Right lobe of liver (tissue), 6 donors: ENCODE measurements around the gene OR51A2. TPM values are rescaled to one million over a fixed set of nuclear protein-coding genes. Genes with fewer than 3 reads are reported as not detected.
A peak's percentile ranks its signal among the peaks of the same experiment; 100 is the strongest.
"Not testable (repeated sequence)": the region's sequence is repeated elsewhere in the genome, so short reads cannot be mapped to it uniquely, and the experiment has no call there.

Source experiments
- ATAC-seq, 4 donors: fragments of 200-7000 bp; cut with Tn5 transposase; one replicate each; pipeline ENCODE4 v1.9.1; 2020; ENCODE audit warnings: mild to moderate bottlenecking in 4 of 4, moderate library complexity in 4 of 4
- DNase-seq, 3 donors: peaks; one replicate each; pipeline ENCODE4 v3.0.0-alpha.2; 2020
- H3K27ac ChIP-seq, 3 donors: fragments of 200-600 bp; one replicate each; pipeline ENCODE4 v1.8.0; 2022
- H3K27me3 ChIP-seq, 2 donors: fragments of 200-600 bp; one replicate each; pipeline ENCODE4 v1.8.0; 2022
- H3K36me3 ChIP-seq, 4 donors: fragments of 200-600 bp; sonication (generic) in 1 of 4; one replicate each; pipeline versions ENCODE4 v1.5.1 to v1.8.0; 2017 to 2022; ENCODE audit warnings: control low read depth in 1 of 4
- H3K4me1 ChIP-seq, 4 donors: fragments of 200-600 bp; sonication (generic) in 1 of 4; one replicate each; pipeline versions ENCODE4 v1.5.1 to v1.8.0; 2017 to 2022; ENCODE audit warnings: control low read depth in 1 of 4
- H3K4me3 ChIP-seq, 3 donors: fragments of 200-600 bp; one replicate each; pipeline ENCODE4 v1.8.0; 2022
- H3K9me3 ChIP-seq, 4 donors: fragments of 200-600 bp; sonication (generic) in 1 of 4; one replicate each; pipeline versions ENCODE4 v1.5.1 to v1.8.0; 2017 to 2022; ENCODE audit warnings: control low read depth in 1 of 4
- CTCF ChIP-seq, 4 donors: fragments of 200-600 bp in 3 of 4; fragments of 450-650 bp in 1 of 4; IDR thresholded peaks; one replicate each; pipeline versions ENCODE4 v1.5.1 to v1.8.0; 2016 to 2022; ENCODE audit warnings: antibody characterized with exemption in 4 of 4, mild to moderate bottlenecking in 2 of 4
- POLR2A ChIP-seq: fragments of 450-650 bp; IDR thresholded peaks from one replicate; pipeline ENCODE4 v1.6.1; 2017; ENCODE audit warnings: antibody characterized with exemption, mild to moderate bottlenecking
- WGBS: methylation state at CpG from one replicate; pipeline ENCODE4 v1.1.6; 2018; ENCODE audit warnings: low coverage, low lambda C conversion rate; ENCODE audit not compliant: insufficient coverage; ENCODE audit errors: missing lambda C conversion rate; 5-methylcytosine and 5-hydroxymethylcytosine counted together
- intact Hi-C, 2 donors: fragments of 100-400 bp; cut with DNase I; formaldehyde crosslinking; loops; one replicate each; pipeline versions ENCODE4 v1.11.2 to v1.14.1; 2022
- long read RNA-seq: library from polyadenylated mRNA; unstranded; transcript quantifications from one replicate; pipeline ENCODE4 v2.0.0, GENCODE V29; 2019
- total RNA-seq, 6 experiments: library from RNA; depleted of rRNA in 2 of 6; stranded (reverse); fragments of >200 nt in 2 of 6; fragmentation: NEBNext Ultra II Directional in 3 of 6; extraction: Animal tissue kit (Norgen Biotek cat#: 25700) in 3 of 6; gene quantifications; one replicate each; pipeline versions ENCODE4 v1.1.0 to v1.2.4, GENCODE V29; 2016 to 2023
- donor health status: DM: no; HTN: yes; CAD: no.
- donor health status: DM: no; HTN: no; CAD: no.
- donor health status: DM: no; HTN: no; CAD: no.
- donor health status: DM: no; HTN: yes; CAD: no.
- donor health status: DM: no; HTN: yes; CAD: no.

OR51A2 gene
- total RNA-seq, result not detected
- long read RNA-seq, result 0 reads

- 46% methylated on average over 2 of the region's 2 CpGs for WGBS
- not testable (repeated sequence) for DNase-seq
These were observed at the start of gene OR51A2 for GRCh38 chr11:4955613-4956012. OR51A2 (minus strand) TSS chr11:4955713; CDS start chr11:4955713, 0 bp downstream.

GRCh38 chr11:5004424-5005274, 49.1 kb upstream of the OR51A2 start:
- ATAC-seq (peak; percentile 67 to 80 (median 74)), DNase-seq (peak in 2 of 3 donors; percentile 49 to 55)
- intact Hi-C loops, result loop anchor here in 1 of 2 donors (10.0 kb wide), 1 partner anchor 820 kb away; no protein-coding TSS in a partner anchor
- no peaks in the 10 kb centered on the region for H3K36me3 ChIP-seq
- H3K4me3 ChIP-seq, result no peak overlapping the region
- TF ChIP-seq POLR2A, result no peak
- peak; percentile 58 to 67 (median 60) for TF ChIP-seq CTCF (IDR thresholded peaks at IDR 0.05)
- H3K4me1 ChIP-seq, result no peaks in the 10 kb centered on the region
- no peaks in the 10 kb centered on the region for H3K27me3 ChIP-seq
- no peak overlapping the region for H3K27ac ChIP-seq
- no peaks in the 10 kb centered on the region for H3K9me3 ChIP-seq
- 26% methylated on average over 6 of the region's 6 CpGs for WGBS

More at GRCh38 chr11:4955613-4956012, at the start of gene OR51A2:
- H3K27ac ChIP-seq, intact Hi-C loops, H3K9me3 ChIP-seq, ATAC-seq, H3K4me1 ChIP-seq, H3K4me3 ChIP-seq, H3K36me3 ChIP-seq, H3K27me3 ChIP-seq: not testable (repeated sequence)

GRCh38 chr11:4994551-4994950, 39.0 kb upstream of the OR51A2 start, which contains the start of gene OR51L1:
OR51L1 (plus strand) TSS chr11:4994851; CDS start chr11:4998983, 4,132 bp downstream.
- Histone ChIP-seq H3K36me3 (no peaks in the 10 kb centered on the region), H3K9me3 (no peaks in the 10 kb centered on the region), H3K4me3 (no peak within 1 kb of the TSS), H3K4me1 (no peaks in the 10 kb centered on the region), H3K27ac (no peak within 1 kb of the TSS), H3K27me3 (no peaks in the 10 kb centered on the region)
- intact Hi-C loops, result no loop called here
- DNase-seq (no peak), ATAC-seq (no peak)
- WGBS, result 50% methylated on average over 2 of the region's 2 CpGs
- no peak for TF ChIP-seq CTCF (IDR thresholded peaks at IDR 0.05)

- no peaks in the 10 kb centered on the region for H3K9me3 ChIP-seq
- TF ChIP-seq CTCF (IDR thresholded peaks at IDR 0.05), result no peak
- no peaks in the 10 kb centered on the region for H3K36me3 ChIP-seq
- 22% methylated on average over 1 of the region's 1 CpG for WGBS
- DNase-seq (no peak), ATAC-seq (peak in 1 of 4 donors; percentile 21)
- no peak overlapping the region for H3K4me3 ChIP-seq
- no peak overlapping the region for H3K27ac ChIP-seq
- intact Hi-C loops, result no loop called here
- no peaks in the 10 kb centered on the region for H3K27me3 ChIP-seq
- no peaks in the 10 kb centered on the region for H3K4me1 ChIP-seq
These were observed 35.5 kb upstream of the OR51A2 start for GRCh38 chr11:4991060-4991459.

- intact Hi-C loops, result no loop called here
- ATAC-seq (peak in 3 of 4 donors; percentile 19 to 80 (median 59)), DNase-seq (no peak)
- TF ChIP-seq POLR2A, result no peak
- no peak for TF ChIP-seq CTCF (IDR thresholded peaks at IDR 0.05)
- Histone ChIP-seq H3K4me1 (peaks cover 0 to 3% (median 0%) of the 10 kb centered on the region in 4 donors), H3K4me3 (no peak overlapping the region), H3K9me3 (no peaks in the 10 kb centered on the region), H3K27ac (no peak overlapping the region), H3K36me3 (no peaks in the 10 kb centered on the region), H3K27me3 (no peaks in the 10 kb centered on the region)
- 35% methylated on average over 4 of the region's 6 CpGs for WGBS
These were observed 28.3 kb upstream of the OR51A2 start for GRCh38 chr11:4983841-4984240.
